HEK293 (cell line): Measurements from ENCODE around the gene CHMP6.

Experiments
- CTCF ChIA-PET: fragments of 350-600 bp; formaldehyde crosslinking; extraction: SDS; loops from one replicate; lab custom pipeline; 2021; ENCODE audit warnings: antibody characterized with exemption; lab: Yijun Ruan, JAX
- POLR2A ChIA-PET: fragments of 300-600 bp; formaldehyde crosslinking; extraction: SDS; loops from one replicate; lab custom pipeline; 2020; ENCODE audit warnings: antibody characterized with exemption, inconsistent platforms; lab: Yijun Ruan, JAX
- H3K27ac ChIP-seq: fragments of 200-500 bp; sonication (Bioruptor generic); 2 replicates; pipeline ENCODE4 v1.5.1; 2014; ENCODE audit warnings: low read depth, low read length, control low read depth, inconsistent platforms; ENCODE audit errors: extremely low read depth
- H3K36me3 ChIP-seq, 2 experiments: fragments of 200-500 bp in 1 of 2; sonication (Bioruptor generic) in 1 of 2; 1 replicate in 1 of 2; 2 replicates in 1 of 2; pipeline ENCODE4 v1.5.1; 2014 to 2017; ENCODE audit warnings: inconsistent platforms in 2 of 2, low read length in 2 of 2; ENCODE audit not compliant: control insufficient read depth in 2 of 2, insufficient read depth in 1 of 2
- H3K4me1 ChIP-seq: fragments of 200-500 bp; sonication (Bioruptor generic); 2 replicates; pipeline ENCODE4 v1.5.1; 2014; ENCODE audit warnings: mild to moderate bottlenecking, low read length, inconsistent platforms; ENCODE audit not compliant: control insufficient read depth, insufficient read depth
- H3K4me3 ChIP-seq: 2 replicates; pipeline ENCODE4 v1.5.1; 2011; ENCODE audit warnings: low read depth, mild to moderate bottlenecking, control low read depth, low read length, moderate library complexity
- H3K9me3 ChIP-seq: fragments of 200-500 bp; sonication (Bioruptor generic); 2 replicates; pipeline ENCODE4 v1.5.1; 2014; ENCODE audit warnings: low read depth, low read length, inconsistent platforms; ENCODE audit not compliant: control insufficient read depth, insufficient read depth
- BCL11B ChIP-seq: fragments of 450-650 bp; formaldehyde crosslinking; IDR thresholded peaks from 2 replicates; pipeline ENCODE4 v1.5.1; 2016; ENCODE audit warnings: low read depth, missing biosample characterization, missing genetic modification characterization
- GFI1B ChIP-seq: fragments of 450-650 bp; formaldehyde crosslinking; IDR thresholded peaks from 2 replicates; pipeline ENCODE4 v1.5.1; 2016; ENCODE audit warnings: missing biosample characterization, missing genetic modification characterization
- KLF16 ChIP-seq: fragments of 450-650 bp; formaldehyde crosslinking; IDR thresholded peaks from 2 replicates; pipeline ENCODE4 v1.5.1; 2017; ENCODE audit warnings: missing biosample characterization, missing genetic modification characterization
- SETDB1 ChIP-seq: IDR thresholded peaks from one replicate; pipeline ENCODE4 v1.6.1; 2017; ENCODE audit warnings: mild to moderate bottlenecking, low read length, moderate library complexity, mixed read lengths; ENCODE audit not compliant: insufficient read length
- SP3 ChIP-seq: fragments of 450-650 bp; formaldehyde crosslinking; IDR thresholded peaks from 2 replicates; pipeline ENCODE4 v1.5.1; 2016; ENCODE audit warnings: missing biosample characterization, missing genetic modification characterization
- ZBTB6 ChIP-seq: fragments of 450-650 bp; formaldehyde crosslinking; IDR thresholded peaks from 2 replicates; pipeline ENCODE4 v1.5.1; 2017; ENCODE audit warnings: missing biosample characterization, missing genetic modification characterization
- ZBTB7A ChIP-seq: fragments of 450-650 bp; formaldehyde crosslinking; IDR thresholded peaks from 2 replicates; pipeline ENCODE4 v1.5.1; 2016; ENCODE audit warnings: low read depth, missing biosample characterization, missing genetic modification characterization
- ZFP41 ChIP-seq: fragments of 450-650 bp; formaldehyde crosslinking; IDR thresholded peaks from 2 replicates; pipeline ENCODE4 v1.5.1; 2016; ENCODE audit warnings: missing biosample characterization, missing genetic modification characterization, borderline replicate concordance
- ZNF133 ChIP-seq: fragments of 450-650 bp; formaldehyde crosslinking; IDR thresholded peaks from 2 replicates; pipeline ENCODE4 v1.5.1; 2016; ENCODE audit warnings: missing biosample characterization, missing genetic modification characterization
- ZNF211 ChIP-seq: fragments of 450-650 bp; formaldehyde crosslinking; IDR thresholded peaks from 2 replicates; pipeline ENCODE4 v1.5.1; 2016; ENCODE audit warnings: low read depth, missing biosample characterization, missing genetic modification characterization
- ZNF214 ChIP-seq: fragments of 450-650 bp; formaldehyde crosslinking; IDR thresholded peaks from 2 replicates; pipeline ENCODE4 v1.5.1; 2017; ENCODE audit warnings: missing biosample characterization, mild to moderate bottlenecking, missing genetic modification characterization, borderline replicate concordance
- ZNF266 ChIP-seq: fragments of 450-650 bp; formaldehyde crosslinking; IDR thresholded peaks from 2 replicates; pipeline ENCODE4 v1.5.1; 2016; ENCODE audit warnings: missing biosample characterization, missing genetic modification characterization, low read depth
- ZNF354C ChIP-seq: fragments of 450-650 bp; formaldehyde crosslinking; IDR thresholded peaks from 2 replicates; pipeline ENCODE4 v1.5.1; 2016; ENCODE audit warnings: missing biosample characterization, missing genetic modification characterization, low read depth, borderline replicate concordance
- ZNF391 ChIP-seq: fragments of 450-650 bp; formaldehyde crosslinking; IDR thresholded peaks from 2 replicates; pipeline ENCODE4 v1.5.1; 2016; ENCODE audit warnings: low read depth, missing biosample characterization, missing genetic modification characterization, borderline replicate concordance
- ZNF404 ChIP-seq: fragments of 450-650 bp; formaldehyde crosslinking; IDR thresholded peaks from 2 replicates; pipeline ENCODE4 v1.5.1; 2017; ENCODE audit warnings: missing biosample characterization, missing genetic modification characterization
- ZNF544 ChIP-seq: fragments of 450-650 bp; formaldehyde crosslinking; IDR thresholded peaks from 2 replicates; pipeline ENCODE4 v1.5.0; 2017; ENCODE audit warnings: missing biosample characterization, missing genetic modification characterization
- ZNF610 ChIP-seq: fragments of 450-650 bp; formaldehyde crosslinking; IDR thresholded peaks from 2 replicates; pipeline ENCODE4 v1.5.1; 2016; ENCODE audit warnings: missing biosample characterization, missing genetic modification characterization, borderline replicate concordance
- ZNF707 ChIP-seq: fragments of 450-650 bp; formaldehyde crosslinking; IDR thresholded peaks from 2 replicates; pipeline ENCODE4 v1.5.1; 2016; ENCODE audit warnings: missing biosample characterization, missing genetic modification characterization
- ZNF776 ChIP-seq: fragments of 450-650 bp; formaldehyde crosslinking; IDR thresholded peaks from 2 replicates; pipeline ENCODE4 v1.5.0; 2017; ENCODE audit warnings: missing biosample characterization, missing genetic modification characterization, borderline replicate concordance
- ZSCAN16 ChIP-seq: fragments of 450-650 bp; formaldehyde crosslinking; IDR thresholded peaks from 2 replicates; pipeline ENCODE4 v1.5.1; 2016; ENCODE audit warnings: missing biosample characterization, missing genetic modification characterization
- ZSCAN30 ChIP-seq: fragments of 450-650 bp; IDR thresholded peaks from 2 replicates; pipeline ENCODE4 v1.5.1; 2018; ENCODE audit warnings: missing biosample characterization, mild to moderate bottlenecking, missing genetic modification characterization, moderate library complexity
- ZSCAN4 ChIP-seq: fragments of 450-650 bp; formaldehyde crosslinking; IDR thresholded peaks from 2 replicates; pipeline ENCODE4 v1.5.1; 2017; ENCODE audit warnings: missing biosample characterization, missing genetic modification characterization

The CHMP6 gene

GRCh38 chr17:81009136-81009535, 17.5 kb downstream of the CHMP6 start:
- Histone ChIP-seq H3K9me3 (no peaks in the 10 kb centered on the region), H3K4me1 (no peaks in the 10 kb centered on the region), H3K4me3 (no peak overlapping the region), H3K27ac (no peak overlapping the region), H3K36me3 (no peaks in the 10 kb centered on the region)
- TF ChIP-seq ZNF211 (tag by site-specific recombination) (no peak), SP3 (no peak), ZSCAN16 (tag by site-specific recombination) (no peak), ZNF266 (tag by site-specific recombination) (no peak), ZNF354C (tag by site-specific recombination) (no peak), ZSCAN4 (tag by site-specific recombination) (no peak), ZBTB6 (tag by site-specific recombination) (no peak), ZNF391 (tag by site-specific recombination) (no peak), ZNF214 (no peak), ZNF404 (tag by site-specific recombination) (no peak), ZNF707 (tag by site-specific recombination) (no peak), ZBTB7A (tag by site-specific recombination) (no peak), ZSCAN30 (tag by site-specific recombination) (no peak), ZNF133 (tag by site-specific recombination) (no peak), ZNF776 (tag by site-specific recombination) (no peak), ZNF610 (tag by site-specific recombination) (no peak), ZNF544 (tag by site-specific recombination) (no peak), BCL11B (tag by site-specific recombination) (no peak)
- POLR2A ChIA-PET = no interaction called here
- CTCF ChIA-PET = interaction anchor here (1.0 to 1.5 kb wide), 3 partner anchors 15 to 88 kb away, joined by 3 read pairs; no protein-coding TSS in a partner anchor

GRCh38 chr17:81010935-81011334, 19.3 kb downstream of the CHMP6 start:
- CTCF ChIA-PET = interaction anchor here (0.7 to 1.2 kb wide), 4 partner anchors 13 to 91 kb away, joined by 3 to 5 read pairs (median 4); no protein-coding TSS in a partner anchor
- H3K4me1 ChIP-seq = no peaks in the 10 kb centered on the region
- H3K36me3 ChIP-seq = no peaks in the 10 kb centered on the region
- no peak overlapping the region for H3K4me3 ChIP-seq
- POLR2A ChIA-PET = interaction anchor here (0.6 kb wide), 1 partner anchor 298 kb away, joined by 6 read pairs; no protein-coding TSS in a partner anchor
- H3K27ac ChIP-seq = no peak overlapping the region
- TF ChIP-seq GFI1B = no peak
- TF ChIP-seq KLF16 (tag by site-specific recombination) = no peak
- TF ChIP-seq ZFP41 (tag by site-specific recombination) = no peak
- TF ChIP-seq SETDB1 = peak; percentile 81
- H3K9me3 ChIP-seq = no peaks in the 10 kb centered on the region
